ENCODE measurements around the gene OGN.

DNA sequence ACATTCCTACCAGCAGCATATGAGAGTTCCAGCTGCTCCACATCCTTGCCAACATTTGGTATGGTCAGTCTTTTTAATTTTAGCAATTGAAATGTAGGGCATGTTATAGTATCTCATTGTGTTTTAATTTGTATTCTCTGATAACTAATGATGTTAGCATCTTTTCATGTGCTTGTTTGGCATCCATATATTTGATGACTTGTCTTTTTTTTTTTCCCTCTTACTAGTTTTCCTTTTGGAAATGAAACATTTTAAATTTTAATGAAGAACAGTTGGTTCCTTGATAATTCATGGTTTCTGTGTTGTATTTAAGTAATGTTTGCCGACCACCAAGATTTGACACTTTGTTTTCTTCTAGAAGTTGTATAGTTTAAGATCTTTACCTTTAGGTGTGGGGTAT is 8.8 kb downstream of the OGN start:
- TF ChIP-seq, protein P1, sequence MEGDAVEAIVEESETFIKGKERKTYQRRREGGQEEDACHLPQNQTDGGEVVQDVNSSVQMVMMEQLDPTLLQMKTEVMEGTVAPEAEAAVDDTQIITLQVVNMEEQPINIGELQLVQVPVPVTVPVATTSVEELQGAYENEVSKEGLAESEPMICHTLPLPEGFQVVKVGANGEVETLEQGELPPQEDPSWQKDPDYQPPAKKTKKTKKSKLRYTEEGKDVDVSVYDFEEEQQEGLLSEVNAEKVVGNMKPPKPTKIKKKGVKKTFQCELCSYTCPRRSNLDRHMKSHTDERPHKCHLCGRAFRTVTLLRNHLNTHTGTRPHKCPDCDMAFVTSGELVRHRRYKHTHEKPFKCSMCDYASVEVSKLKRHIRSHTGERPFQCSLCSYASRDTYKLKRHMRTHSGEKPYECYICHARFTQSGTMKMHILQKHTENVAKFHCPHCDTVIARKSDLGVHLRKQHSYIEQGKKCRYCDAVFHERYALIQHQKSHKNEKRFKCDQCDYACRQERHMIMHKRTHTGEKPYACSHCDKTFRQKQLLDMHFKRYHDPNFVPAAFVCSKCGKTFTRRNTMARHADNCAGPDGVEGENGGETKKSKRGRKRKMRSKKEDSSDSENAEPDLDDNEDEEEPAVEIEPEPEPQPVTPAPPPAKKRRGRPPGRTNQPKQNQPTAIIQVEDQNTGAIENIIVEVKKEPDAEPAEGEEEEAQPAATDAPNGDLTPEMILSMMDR (IDR thresholded peaks at IDR 0.05) = no peak
- no peak for TF ChIP-seq POLR2A (IDR thresholded peaks at IDR 0.05)
- no peak for TF ChIP-seq EP300 (IDR thresholded peaks at IDR 0.05)
- TF ChIP-seq POLR2AphosphoS5 (IDR thresholded peaks at IDR 0.05) = no peak
